SK-N-SH (cell line): ENCODE measurements around the gene SASH1. TPM values are rescaled to one million over a fixed set of nuclear protein-coding genes. Genes with fewer than 3 reads are reported as not detected.

Experiments
- CTCF ChIA-PET: fragments of 300-600, 350-600 bp; formaldehyde crosslinking; extraction: SDS; loops from one replicate; lab custom pipeline; 2021; lab: Yijun Ruan, JAX
- POLR2A ChIA-PET: fragments of 350-600 bp; sonication (Branson Sonifier 250); formaldehyde crosslinking; extraction: SDS; loops from one replicate; lab custom pipeline; 2020; ENCODE audit warnings: antibody characterized with exemption, inconsistent platforms; lab: Yijun Ruan, JAX
- DNase-seq: peaks from one replicate; pipeline ENCODE4 v3.0.0; 2012
- H2AFZ ChIP-seq: fragments of 200-600 bp; sonication (generic); 2 replicates; pipeline ENCODE4 v1.8.1; 2016; ENCODE audit warnings: antibody characterized with exemption, mild to moderate bottlenecking, low read depth
- H3F3A ChIP-seq: fragments of 200-600 bp; sonication (generic); replicated peaks from 2 replicates; pipeline ENCODE3; 2016; ENCODE audit warnings: antibody characterized with exemption, mild to moderate bottlenecking; ENCODE audit not compliant: insufficient read depth
- H3K27ac ChIP-seq, 2 experiments: fragments of 200-500 bp in 1 of 2; fragments of 200-600 bp in 1 of 2; sonication (Bioruptor generic) in 1 of 2; sonication (generic), shearing (Covaris generic) in 1 of 2; 2 replicates each; pipeline versions ENCODE4 v1.5.1 to v1.6.1; 2014 to 2016; ENCODE audit warnings: low read depth in 2 of 2, inconsistent platforms in 1 of 2, low read length in 1 of 2, mild to moderate bottlenecking in 1 of 2, mixed read lengths in 1 of 2
- H3K27me3 ChIP-seq: fragments of 200-600 bp; sonication (generic), shearing (Covaris generic); 2 replicates; pipeline ENCODE4 v1.6.1; 2016; ENCODE audit warnings: mixed run types; ENCODE audit not compliant: insufficient read depth
- H3K36me3 ChIP-seq, 2 experiments: fragments of 200-500 bp in 1 of 2; fragments of 200-600 bp in 1 of 2; sonication (Bioruptor generic) in 1 of 2; sonication (generic) in 1 of 2; replicated peaks in 1 of 2; 2 replicates each; pipeline versions ENCODE3 to v1.5.1; 2014 to 2016; ENCODE audit warnings: low read length in 1 of 2, mild to moderate bottlenecking in 1 of 2; ENCODE audit not compliant: insufficient read depth in 2 of 2, control insufficient read depth in 1 of 2
- H3K4me1 ChIP-seq, 2 experiments: fragments of 200-500 bp in 1 of 2; fragments of 200-600 bp in 1 of 2; sonication (Bioruptor generic) in 1 of 2; sonication (generic), shearing (Covaris generic) in 1 of 2; 2 replicates each; pipeline versions ENCODE4 v1.5.1 to v1.6.1; 2014 to 2016; ENCODE audit warnings: low read depth in 1 of 2, low read length in 1 of 2, mixed run types in 1 of 2; ENCODE audit not compliant: insufficient read depth in 2 of 2, control insufficient read depth in 1 of 2
- H3K4me2 ChIP-seq: fragments of 200-600 bp; sonication (generic), shearing (Covaris generic); 2 replicates; pipeline ENCODE4 v1.6.1; 2017; ENCODE audit warnings: mixed run types
- H3K4me3 ChIP-seq, 2 experiments: fragments of 200-500 bp in 1 of 2; fragments of 200-600 bp in 1 of 2; sonication (Bioruptor generic) in 1 of 2; sonication (generic), shearing (Covaris generic) in 1 of 2; 2 replicates each; pipeline versions ENCODE4 v1.5.1 to v1.8.1; 2014 to 2016; ENCODE audit warnings: low read depth in 2 of 2, inconsistent platforms in 1 of 2, low read length in 1 of 2, mild to moderate bottlenecking in 1 of 2, mixed read lengths in 1 of 2, moderate library complexity in 1 of 2
- H3K79me2 ChIP-seq: fragments of 200-600 bp; sonication (generic); 2 replicates; pipeline ENCODE4 v1.8.1; 2017; ENCODE audit warnings: mild to moderate bottlenecking; ENCODE audit not compliant: insufficient read depth
- H3K9ac ChIP-seq: fragments of 200-600 bp; sonication (generic); 2 replicates; pipeline ENCODE4 v1.6.1; 2017; ENCODE audit warnings: mixed run types
- H3K9me2 ChIP-seq: fragments of 200-600 bp; sonication (generic); 2 replicates; pipeline ENCODE4 v1.6.1; 2017; ENCODE audit warnings: mixed run types
- H3K9me3 ChIP-seq: fragments of 200-600 bp; sonication (generic); 2 replicates; pipeline ENCODE4 v1.6.1; 2017; ENCODE audit warnings: mixed run types, mild to moderate bottlenecking, moderate library complexity
- H4K20me1 ChIP-seq: fragments of 200-600 bp; sonication (generic); 2 replicates; pipeline ENCODE4 v1.6.1; 2017; ENCODE audit warnings: mild to moderate bottlenecking, mixed run types; ENCODE audit not compliant: insufficient read depth
- CHD2 ChIP-seq: fragments of 150-350 bp; IDR thresholded peaks from 2 replicates; pipeline ENCODE4 v1.6.1; 2018; ENCODE audit warnings: low read length; ENCODE audit not compliant: partially characterized antibody
- EZH2phosphoT487 ChIP-seq: fragments of 200-600 bp; sonication (generic); IDR thresholded peaks from 2 replicates; pipeline ENCODE4 v1.6.1; 2017; ENCODE audit warnings: low read depth, mixed run types, mild to moderate bottlenecking, antibody characterized with exemption, moderate library complexity, borderline replicate concordance
- FOSL2 ChIP-seq: IDR thresholded peaks from 2 replicates; pipeline ENCODE4 v1.4.0; 2012; ENCODE audit warnings: low read depth, mild to moderate bottlenecking, moderate library complexity, borderline replicate concordance
- GABPA ChIP-seq: IDR thresholded peaks from 2 replicates; pipeline ENCODE4 v1.4.0; 2012; ENCODE audit warnings: low read depth, mild to moderate bottlenecking
- JUND ChIP-seq: IDR thresholded peaks from 2 replicates; pipeline ENCODE4 v1.4.0; 2012
- NFIC ChIP-seq: IDR thresholded peaks from 2 replicates; pipeline ENCODE4 v1.4.0; 2012; ENCODE audit warnings: borderline replicate concordance
- RAD21 ChIP-seq: IDR thresholded peaks from 2 replicates; pipeline ENCODE4 v1.6.1; 2012; ENCODE audit warnings: mild to moderate bottlenecking, low read length
- RCOR1 ChIP-seq: fragments of 150-350 bp; IDR thresholded peaks from 2 replicates; pipeline ENCODE4 v1.6.1; 2017; ENCODE audit warnings: antibody characterized with exemption, low read length
- RXRA ChIP-seq: IDR thresholded peaks from 2 replicates; pipeline ENCODE4 v1.4.0; 2012; ENCODE audit warnings: low read depth, mild to moderate bottlenecking, borderline replicate concordance
- SIN3A ChIP-seq: IDR thresholded peaks from 2 replicates; pipeline ENCODE4 v1.6.1; 2012; ENCODE audit warnings: low read depth, mild to moderate bottlenecking, low read length, moderate library complexity, borderline replicate concordance
- SMC3 ChIP-seq: IDR thresholded peaks from 2 replicates; pipeline ENCODE4 v1.6.1; 2012; ENCODE audit warnings: low read depth, low read length, improper control_type of control experiment
- TAF1 ChIP-seq: IDR thresholded peaks from 2 replicates; pipeline ENCODE4 v1.6.1; 2012; ENCODE audit warnings: low read depth, mild to moderate bottlenecking, low read length, moderate library complexity, borderline replicate concordance
- YY1 ChIP-seq: IDR thresholded peaks from 2 replicates; pipeline ENCODE4 v1.4.0; 2012; ENCODE audit warnings: low read depth, mild to moderate bottlenecking
- WGBS: methylation state at CpG from one replicate; pipeline ENCODE4 v1.1.6; 2017; ENCODE audit warnings: low lambda C conversion rate; 5-methylcytosine and 5-hydroxymethylcytosine counted together
- polyA plus RNA-seq, 3 experiments: library from polyadenylated mRNA; depleted of rRNA; stranded (reverse); fragments of >200 nt; gene quantifications; 2 replicates each; pipeline ENCODE4 v1.2.3, GENCODE V29; 2012
- TF ChIP-seq, protein P1 (sequence below): fragments of 150-350 bp; IDR thresholded peaks from 2 replicates; pipeline ENCODE4 v1.6.1; 2017; ENCODE audit warnings: antibody characterized with exemption, low read length, low read depth, borderline replicate concordance
- TF ChIP-seq, protein P2 (sequence below): IDR thresholded peaks from 2 replicates; pipeline ENCODE4 v1.4.0; 2012; ENCODE audit warnings: low read depth, borderline replicate concordance
- TF ChIP-seq, protein P3 (sequence below): fragments of 150-350 bp; IDR thresholded peaks from 2 replicates; pipeline ENCODE4 v1.6.1; 2016; ENCODE audit warnings: mild to moderate bottlenecking, low read depth, low read length
- TF ChIP-seq, protein P4 (sequence below): fragments of 200-600 bp; sonication (generic); IDR thresholded peaks from 2 replicates; pipeline ENCODE4 v1.6.1; 2017; ENCODE audit warnings: antibody characterized with exemption, mild to moderate bottlenecking, moderate library complexity

SASH1 gene
- polyA plus RNA-seq, 1 of the 3 experiments (the other 2 are of a cell fraction): 19.8 TPM

DNA sequence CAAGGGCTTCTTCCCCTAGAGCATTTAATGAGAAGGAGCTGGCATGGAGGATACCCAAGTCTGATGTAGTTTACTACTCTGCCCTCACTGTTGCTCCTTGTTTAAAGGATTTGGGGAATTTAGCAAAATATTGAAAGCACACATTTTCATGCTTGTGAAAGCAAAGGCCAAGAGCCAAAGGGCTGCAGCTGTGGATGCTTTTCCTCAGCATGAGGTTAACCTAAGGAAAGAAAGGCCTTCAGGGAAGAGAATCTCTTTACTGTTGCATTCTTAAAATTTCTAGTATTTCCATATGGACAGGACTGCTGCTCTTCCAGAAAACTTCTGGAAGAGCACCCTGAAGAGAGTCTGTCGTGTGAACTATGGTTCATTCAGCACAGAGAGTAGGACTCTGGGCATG is 45.9 kb upstream of the SASH1 start:
- 57% methylated on average over 1 of the region's 1 CpG for WGBS
- TF ChIP-seq JUND: no peak
- no peak for TF ChIP-seq TAF1
- TF ChIP-seq RXRA: no peak
- TF ChIP-seq, protein P1, sequence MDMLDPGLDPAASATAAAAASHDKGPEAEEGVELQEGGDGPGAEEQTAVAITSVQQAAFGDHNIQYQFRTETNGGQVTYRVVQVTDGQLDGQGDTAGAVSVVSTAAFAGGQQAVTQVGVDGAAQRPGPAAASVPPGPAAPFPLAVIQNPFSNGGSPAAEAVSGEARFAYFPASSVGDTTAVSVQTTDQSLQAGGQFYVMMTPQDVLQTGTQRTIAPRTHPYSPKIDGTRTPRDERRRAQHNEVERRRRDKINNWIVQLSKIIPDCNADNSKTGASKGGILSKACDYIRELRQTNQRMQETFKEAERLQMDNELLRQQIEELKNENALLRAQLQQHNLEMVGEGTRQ: no peak
- TF ChIP-seq, protein P2, sequence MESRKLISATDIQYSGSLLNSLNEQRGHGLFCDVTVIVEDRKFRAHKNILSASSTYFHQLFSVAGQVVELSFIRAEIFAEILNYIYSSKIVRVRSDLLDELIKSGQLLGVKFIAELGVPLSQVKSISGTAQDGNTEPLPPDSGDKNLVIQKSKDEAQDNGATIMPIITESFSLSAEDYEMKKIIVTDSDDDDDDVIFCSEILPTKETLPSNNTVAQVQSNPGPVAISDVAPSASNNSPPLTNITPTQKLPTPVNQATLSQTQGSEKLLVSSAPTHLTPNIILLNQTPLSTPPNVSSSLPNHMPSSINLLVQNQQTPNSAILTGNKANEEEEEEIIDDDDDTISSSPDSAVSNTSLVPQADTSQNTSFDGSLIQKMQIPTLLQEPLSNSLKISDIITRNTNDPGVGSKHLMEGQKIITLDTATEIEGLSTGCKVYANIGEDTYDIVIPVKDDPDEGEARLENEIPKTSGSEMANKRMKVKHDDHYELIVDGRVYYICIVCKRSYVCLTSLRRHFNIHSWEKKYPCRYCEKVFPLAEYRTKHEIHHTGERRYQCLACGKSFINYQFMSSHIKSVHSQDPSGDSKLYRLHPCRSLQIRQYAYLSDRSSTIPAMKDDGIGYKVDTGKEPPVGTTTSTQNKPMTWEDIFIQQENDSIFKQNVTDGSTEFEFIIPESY: no peak
- TF ChIP-seq NFIC: no peak
- TF ChIP-seq RCOR1: no peak
- no peak for TF ChIP-seq CHD2
- TF ChIP-seq EZH2phosphoT487: no peak
- TF ChIP-seq SIN3A: no peak
- TF ChIP-seq SMC3: no peak
- H3K27me3 ChIP-seq: no peaks in the 10 kb centered on the region
- peaks cover 0 to 9% of the 10 kb centered on the region in 2 experiments; a peak in 1 of 4 replicates for H3K4me1 ChIP-seq
- H4K20me1 ChIP-seq: no peaks in the 10 kb centered on the region
- H3K4me3 ChIP-seq: no peak overlapping the region
- H3K9me3 ChIP-seq: no peaks in the 10 kb centered on the region
- H3K9ac ChIP-seq: no peak overlapping the region
- no peak overlapping the region for H2AFZ ChIP-seq
- peaks cover 0 to 22% of the 10 kb centered on the region in 2 experiments for H3K36me3 ChIP-seq
- no peaks in the 10 kb centered on the region for H3K9me2 ChIP-seq
- ChIA-PET CTCF (no interaction called here), POLR2A (no interaction called here)
- no peak overlapping the region for H3K27ac ChIP-seq
- peaks cover 16% of the 10 kb centered on the region for H3F3A ChIP-seq
- H3K79me2 ChIP-seq: peaks cover 96% of the 10 kb centered on the region
- no peak for DNase-seq
- H3K4me2 ChIP-seq: no peak overlapping the region

DNA sequence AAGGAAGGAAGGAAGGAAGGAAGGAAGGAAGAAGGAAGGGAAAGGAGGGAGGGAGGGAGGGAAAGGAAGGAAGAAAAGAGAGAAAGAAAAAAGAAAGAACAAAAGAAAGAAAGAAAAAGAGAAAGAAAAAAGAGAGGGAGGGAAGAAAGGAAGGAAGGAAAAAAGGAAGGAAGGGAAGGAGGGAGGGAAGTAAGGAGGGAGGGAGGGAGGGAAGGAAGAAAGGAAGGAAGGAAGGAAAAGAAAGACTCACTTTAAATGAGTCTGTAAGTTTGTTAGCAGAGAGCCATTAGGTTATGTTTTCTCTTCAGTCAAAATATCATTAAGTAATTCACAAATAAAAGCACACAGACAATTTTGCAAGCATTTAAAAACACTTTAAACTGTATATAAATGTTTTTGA is 44.0 kb upstream of the SASH1 start:
- Histone ChIP-seq H4K20me1 (no peaks in the 10 kb centered on the region), H3K9ac (no peak overlapping the region), H3K79me2 (peaks cover 86% of the 10 kb centered on the region), H3K36me3 (peaks cover 0 to 26% of the 10 kb centered on the region in 2 experiments), H3K4me3 (no peak overlapping the region), H3F3A (peaks cover 13% of the 10 kb centered on the region), H2AFZ (no peak overlapping the region), H3K9me2 (no peaks in the 10 kb centered on the region), H3K4me2 (no peak overlapping the region), H3K27me3 (no peaks in the 10 kb centered on the region), H3K9me3 (no peaks in the 10 kb centered on the region), H3K4me1 (no peaks in the 10 kb centered on the region), H3K27ac (no peak overlapping the region)
- CTCF ChIA-PET: no interaction called here
- DNase-seq: no peak
- POLR2A ChIA-PET: no interaction called here
- TF ChIP-seq SMC3 (no peak), GABPA (no peak), FOSL2 (no peak), JUND (no peak), TAF1 (no peak), YY1 (no peak), RAD21 (no peak)
- TF ChIP-seq, protein P3, sequence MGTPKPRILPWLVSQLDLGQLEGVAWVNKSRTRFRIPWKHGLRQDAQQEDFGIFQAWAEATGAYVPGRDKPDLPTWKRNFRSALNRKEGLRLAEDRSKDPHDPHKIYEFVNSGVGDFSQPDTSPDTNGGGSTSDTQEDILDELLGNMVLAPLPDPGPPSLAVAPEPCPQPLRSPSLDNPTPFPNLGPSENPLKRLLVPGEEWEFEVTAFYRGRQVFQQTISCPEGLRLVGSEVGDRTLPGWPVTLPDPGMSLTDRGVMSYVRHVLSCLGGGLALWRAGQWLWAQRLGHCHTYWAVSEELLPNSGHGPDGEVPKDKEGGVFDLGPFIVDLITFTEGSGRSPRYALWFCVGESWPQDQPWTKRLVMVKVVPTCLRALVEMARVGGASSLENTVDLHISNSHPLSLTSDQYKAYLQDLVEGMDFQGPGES: no peak
- TF ChIP-seq, protein P4, sequence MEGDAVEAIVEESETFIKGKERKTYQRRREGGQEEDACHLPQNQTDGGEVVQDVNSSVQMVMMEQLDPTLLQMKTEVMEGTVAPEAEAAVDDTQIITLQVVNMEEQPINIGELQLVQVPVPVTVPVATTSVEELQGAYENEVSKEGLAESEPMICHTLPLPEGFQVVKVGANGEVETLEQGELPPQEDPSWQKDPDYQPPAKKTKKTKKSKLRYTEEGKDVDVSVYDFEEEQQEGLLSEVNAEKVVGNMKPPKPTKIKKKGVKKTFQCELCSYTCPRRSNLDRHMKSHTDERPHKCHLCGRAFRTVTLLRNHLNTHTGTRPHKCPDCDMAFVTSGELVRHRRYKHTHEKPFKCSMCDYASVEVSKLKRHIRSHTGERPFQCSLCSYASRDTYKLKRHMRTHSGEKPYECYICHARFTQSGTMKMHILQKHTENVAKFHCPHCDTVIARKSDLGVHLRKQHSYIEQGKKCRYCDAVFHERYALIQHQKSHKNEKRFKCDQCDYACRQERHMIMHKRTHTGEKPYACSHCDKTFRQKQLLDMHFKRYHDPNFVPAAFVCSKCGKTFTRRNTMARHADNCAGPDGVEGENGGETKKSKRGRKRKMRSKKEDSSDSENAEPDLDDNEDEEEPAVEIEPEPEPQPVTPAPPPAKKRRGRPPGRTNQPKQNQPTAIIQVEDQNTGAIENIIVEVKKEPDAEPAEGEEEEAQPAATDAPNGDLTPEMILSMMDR: no peak
